ENCODE data around the gene LTBP1.

Gene LTBP1

DNA sequence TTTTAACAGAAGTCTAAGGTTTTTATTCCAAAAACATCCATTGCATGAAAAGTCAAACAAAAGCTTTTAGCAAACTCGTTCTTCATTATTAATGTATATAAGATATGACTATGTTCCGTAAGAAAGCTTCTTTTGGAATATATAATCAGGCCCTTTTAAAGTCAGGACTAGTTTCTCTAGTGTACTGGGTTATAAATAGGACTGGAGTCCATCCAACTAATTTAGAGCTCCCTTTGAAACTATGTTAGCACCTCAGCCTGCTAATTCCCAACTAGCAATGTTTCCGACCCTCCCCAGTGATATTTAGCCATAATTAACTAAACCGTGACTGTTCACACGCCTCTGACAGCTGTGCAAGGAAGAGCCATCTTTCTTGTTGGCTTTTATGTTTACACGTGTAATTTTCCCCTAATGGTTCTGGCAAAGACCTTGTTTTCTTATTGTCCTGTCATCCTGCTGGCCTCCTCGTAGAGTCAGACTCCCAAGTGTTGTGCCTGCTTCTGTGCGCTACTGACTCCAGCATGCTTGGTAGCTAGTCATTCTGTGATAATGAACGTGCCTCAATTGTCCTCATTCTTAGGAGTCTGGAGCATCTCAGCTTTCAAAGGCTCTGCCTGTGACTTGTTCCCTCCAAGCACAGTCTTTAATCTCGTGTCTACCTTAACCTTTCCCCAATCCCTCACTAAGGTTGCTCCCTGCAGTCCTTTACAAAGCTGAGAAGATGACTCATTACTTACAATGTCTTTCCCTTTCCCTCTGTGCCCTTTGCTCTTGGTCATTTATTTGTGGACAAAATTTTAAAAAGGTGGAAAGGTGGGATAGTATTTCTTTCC lies 357.5 kb downstream of the LTBP1 start:
- Histone ChIP-seq H3K4me3 (ENCODE audit: low read depth, low read length) (no peak overlapping the region), H3K9me3 (ENCODE audit: control insufficient read depth, insufficient read depth, low read length) (no peaks in the 10 kb centered on the region), H3K27me3 (ENCODE audit: control insufficient read depth, insufficient read depth, low read length) (no peaks in the 10 kb centered on the region), H3K4me1 (ENCODE audit: control insufficient read depth, insufficient read depth, low read length) (no peaks in the 10 kb centered on the region), H3K36me3 (ENCODE audit: control insufficient read depth, insufficient read depth, low read length) (no peaks in the 10 kb centered on the region), H3K9ac (ENCODE audit: low read depth, low read length) (no peak overlapping the region)

GRCh38 chr2:33307659-33308270 lies 361.0 kb downstream of the LTBP1 start:
- no peaks in the 10 kb centered on the region for H3K4me1 ChIP-seq (ENCODE audit: control insufficient read depth, insufficient read depth, low read length)
- no peaks in the 10 kb centered on the region for H3K36me3 ChIP-seq (ENCODE audit: control insufficient read depth, insufficient read depth, low read length)
- no peak overlapping the region for H3K4me3 ChIP-seq (ENCODE audit: low read depth, low read length)
- no peak overlapping the region for H3K9ac ChIP-seq (ENCODE audit: low read depth, low read length)
- H3K27me3 ChIP-seq (ENCODE audit: control insufficient read depth, insufficient read depth, low read length) = no peaks in the 10 kb centered on the region
- no peaks in the 10 kb centered on the region for H3K9me3 ChIP-seq (ENCODE audit: control insufficient read depth, insufficient read depth, low read length)

- no peaks in the 10 kb centered on the region for H3K36me3 ChIP-seq (ENCODE audit: control insufficient read depth, insufficient read depth, low read length)
- no peaks in the 10 kb centered on the region for H3K4me1 ChIP-seq (ENCODE audit: control insufficient read depth, insufficient read depth, low read length)
- no peak overlapping the region for H3K9ac ChIP-seq (ENCODE audit: low read depth, low read length)
- no peak overlapping the region for H3K4me3 ChIP-seq (ENCODE audit: low read depth, low read length)
- no peaks in the 10 kb centered on the region for H3K9me3 ChIP-seq (ENCODE audit: control insufficient read depth, insufficient read depth, low read length)
- H3K27me3 ChIP-seq (ENCODE audit: control insufficient read depth, insufficient read depth, low read length) = no peaks in the 10 kb centered on the region
Observed at GRCh38 chr2:33312355-33312754, 365.6 kb downstream of the LTBP1 start.

- H3K9me3 ChIP-seq (ENCODE audit: control insufficient read depth, insufficient read depth, low read length) = no peaks in the 10 kb centered on the region
- H3K4me1 ChIP-seq (ENCODE audit: control insufficient read depth, insufficient read depth, low read length) = no peaks in the 10 kb centered on the region
- no peak overlapping the region for H3K4me3 ChIP-seq (ENCODE audit: low read depth, low read length)
- H3K27me3 ChIP-seq (ENCODE audit: control insufficient read depth, insufficient read depth, low read length) = no peaks in the 10 kb centered on the region
- H3K9ac ChIP-seq (ENCODE audit: low read depth, low read length) = no peak overlapping the region
- no peaks in the 10 kb centered on the region for H3K36me3 ChIP-seq (ENCODE audit: control insufficient read depth, insufficient read depth, low read length)
Observed at GRCh38 chr2:33313039-33313438, 366.3 kb downstream of the LTBP1 start.

DNA sequence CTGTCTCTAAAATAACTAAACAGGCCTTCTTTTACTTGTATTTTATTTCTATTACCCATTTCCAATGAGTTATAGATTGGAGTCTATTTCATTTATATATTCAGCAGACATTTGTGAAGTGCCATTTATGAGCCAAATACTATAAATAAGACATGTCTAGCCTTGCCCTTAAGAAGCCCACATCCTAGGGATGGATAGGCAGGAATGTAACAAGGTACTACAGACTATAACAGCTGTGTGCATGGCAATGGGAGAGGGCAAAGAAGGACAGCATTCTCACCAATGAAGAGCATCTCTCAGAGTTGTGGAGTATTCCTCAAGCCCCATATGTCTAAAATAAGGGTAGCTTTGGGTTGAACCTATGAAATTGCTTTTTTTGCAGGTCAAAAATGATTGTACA lies 367.8 kb downstream of the LTBP1 start:
- Histone ChIP-seq H3K36me3 (ENCODE audit: control insufficient read depth, insufficient read depth, low read length) (no peaks in the 10 kb centered on the region), H3K4me1 (ENCODE audit: control insufficient read depth, insufficient read depth, low read length) (no peaks in the 10 kb centered on the region), H3K4me3 (ENCODE audit: low read depth, low read length) (no peak overlapping the region), H3K9me3 (ENCODE audit: control insufficient read depth, insufficient read depth, low read length) (no peaks in the 10 kb centered on the region), H3K27me3 (ENCODE audit: control insufficient read depth, insufficient read depth, low read length) (no peaks in the 10 kb centered on the region), H3K9ac (ENCODE audit: low read depth, low read length) (no peak overlapping the region)

DNA sequence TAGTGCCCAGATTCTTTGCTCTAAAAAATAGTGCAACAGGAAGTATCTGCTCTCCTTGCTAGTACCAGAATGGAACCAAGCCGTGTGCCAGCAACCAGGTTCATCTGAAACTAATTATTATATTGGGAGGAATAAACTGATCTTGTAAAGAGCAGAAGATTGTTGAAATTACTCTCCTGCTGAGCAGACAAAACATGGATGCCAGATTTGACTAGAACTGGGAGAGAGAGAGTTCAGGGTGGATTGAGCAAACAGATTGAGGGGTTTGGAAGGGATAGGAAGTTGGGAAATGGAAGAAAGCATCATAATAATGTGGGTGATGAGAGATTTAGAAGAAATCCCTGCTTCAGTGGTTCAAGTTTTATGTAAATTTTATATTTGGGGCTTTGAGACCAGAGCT lies 369.6 kb downstream of the LTBP1 start:
- H3K36me3 ChIP-seq (ENCODE audit: control insufficient read depth, insufficient read depth, low read length) = no peaks in the 10 kb centered on the region
- no peaks in the 10 kb centered on the region for H3K27me3 ChIP-seq (ENCODE audit: control insufficient read depth, insufficient read depth, low read length)
- H3K9me3 ChIP-seq (ENCODE audit: control insufficient read depth, insufficient read depth, low read length) = no peaks in the 10 kb centered on the region
- H3K9ac ChIP-seq (ENCODE audit: low read depth, low read length) = no peak overlapping the region
- H3K4me3 ChIP-seq (ENCODE audit: low read depth, low read length) = no peak overlapping the region
- no peaks in the 10 kb centered on the region for H3K4me1 ChIP-seq (ENCODE audit: control insufficient read depth, insufficient read depth, low read length)

DNA sequence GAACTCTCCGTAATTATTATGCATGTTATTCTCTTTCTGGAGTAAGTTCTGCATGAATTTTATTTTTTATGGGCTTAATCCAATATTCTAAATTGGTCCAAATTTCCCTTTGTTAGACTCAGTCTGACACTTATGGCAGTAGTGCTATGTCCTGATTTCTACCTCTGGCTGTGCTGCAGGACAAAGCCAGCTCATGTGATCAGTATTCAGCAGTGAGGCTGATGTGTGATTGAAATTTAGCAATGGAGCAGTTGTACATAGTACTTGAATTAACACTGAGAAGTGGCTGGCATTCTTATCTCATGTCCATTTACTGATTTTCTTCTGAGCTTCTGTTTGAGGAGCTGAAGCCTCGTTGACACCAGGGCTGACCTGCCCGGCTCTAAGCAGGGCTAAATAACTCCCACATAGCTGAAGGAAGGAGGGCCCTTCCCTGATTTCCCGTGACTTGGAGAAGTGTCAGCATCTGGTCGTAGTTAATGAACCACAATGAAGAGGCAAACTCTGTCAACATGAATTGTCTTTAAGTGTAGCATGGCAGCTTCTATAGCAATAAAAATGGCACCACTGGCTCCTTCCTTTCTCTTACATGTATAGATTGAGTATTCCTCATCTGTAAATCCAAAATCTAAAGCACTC lies 370.7 kb downstream of the LTBP1 start:
- Histone ChIP-seq H3K36me3 (ENCODE audit: control insufficient read depth, insufficient read depth, low read length) (no peaks in the 10 kb centered on the region), H3K27me3 (ENCODE audit: control insufficient read depth, insufficient read depth, low read length) (no peaks in the 10 kb centered on the region), H3K9me3 (ENCODE audit: control insufficient read depth, insufficient read depth, low read length) (no peaks in the 10 kb centered on the region), H3K4me3 (ENCODE audit: low read depth, low read length) (no peak overlapping the region), H3K4me1 (ENCODE audit: control insufficient read depth, insufficient read depth, low read length) (no peaks in the 10 kb centered on the region), H3K9ac (ENCODE audit: low read depth, low read length) (no peak overlapping the region)

DNA sequence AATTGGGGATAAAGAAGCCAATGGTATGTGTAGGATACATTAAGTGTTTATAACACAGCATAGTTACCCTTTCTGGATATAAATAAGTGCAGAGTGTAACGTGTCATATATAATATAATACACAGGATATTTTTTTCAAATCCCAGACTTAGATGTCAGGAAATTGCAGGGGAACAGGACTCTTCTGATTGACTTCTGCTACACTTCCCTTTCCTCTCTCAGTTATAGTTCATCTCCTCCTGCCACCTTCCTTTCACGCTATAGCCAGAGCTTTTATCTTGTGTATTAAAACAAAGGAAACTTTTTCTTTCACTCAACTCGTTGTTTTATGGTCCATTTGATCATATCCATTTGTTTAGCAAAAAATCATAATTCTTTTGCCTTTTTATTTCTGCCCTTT lies 371.7 kb downstream of the LTBP1 start:
- Histone ChIP-seq H3K27me3 (ENCODE audit: control insufficient read depth, insufficient read depth, low read length) (no peaks in the 10 kb centered on the region), H3K4me3 (ENCODE audit: low read depth, low read length) (no peak overlapping the region), H3K9me3 (ENCODE audit: control insufficient read depth, insufficient read depth, low read length) (no peaks in the 10 kb centered on the region), H3K4me1 (ENCODE audit: control insufficient read depth, insufficient read depth, low read length) (no peaks in the 10 kb centered on the region), H3K9ac (ENCODE audit: low read depth, low read length) (no peak overlapping the region), H3K36me3 (ENCODE audit: control insufficient read depth, insufficient read depth, low read length) (no peaks in the 10 kb centered on the region)

GRCh38 chr2:33320573-33320972 lies 373.8 kb downstream of the LTBP1 start:
- Histone ChIP-seq H3K27me3 (ENCODE audit: control insufficient read depth, insufficient read depth, low read length) (no peaks in the 10 kb centered on the region), H3K9me3 (ENCODE audit: control insufficient read depth, insufficient read depth, low read length) (no peaks in the 10 kb centered on the region), H3K4me3 (ENCODE audit: low read depth, low read length) (no peak overlapping the region), H3K4me1 (ENCODE audit: control insufficient read depth, insufficient read depth, low read length) (no peaks in the 10 kb centered on the region), H3K36me3 (ENCODE audit: control insufficient read depth, insufficient read depth, low read length) (no peaks in the 10 kb centered on the region), H3K9ac (ENCODE audit: low read depth, low read length) (no peak overlapping the region)

DNA sequence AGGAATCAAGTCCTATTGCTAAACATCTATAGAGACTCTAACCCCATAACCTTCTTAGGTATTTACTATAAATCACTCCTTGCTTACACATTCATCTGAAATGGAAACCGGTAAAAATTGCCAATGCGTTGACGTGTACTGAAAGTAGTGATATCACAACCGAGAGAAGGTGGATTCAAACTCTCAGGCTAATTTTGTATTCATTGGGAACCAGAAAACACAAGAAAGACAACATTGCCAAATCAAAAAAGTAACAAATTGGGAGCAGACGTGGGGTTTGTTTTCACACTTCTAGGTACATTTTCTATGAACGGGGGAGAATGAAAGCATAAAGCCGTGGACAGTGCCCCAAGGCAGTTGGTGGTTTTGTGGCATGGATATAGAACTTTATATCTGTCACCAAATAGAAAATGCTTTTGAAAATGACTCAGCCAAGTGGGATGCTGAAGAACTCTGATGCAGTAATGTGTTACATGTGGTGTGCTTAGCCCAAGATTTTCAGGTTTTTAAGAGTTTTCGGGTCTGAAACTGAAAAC lies 374.6 kb downstream of the LTBP1 start:
- H3K36me3 ChIP-seq (ENCODE audit: control insufficient read depth, insufficient read depth, low read length) = no peaks in the 10 kb centered on the region
- no peak overlapping the region for H3K9ac ChIP-seq (ENCODE audit: low read depth, low read length)
- H3K4me3 ChIP-seq (ENCODE audit: low read depth, low read length) = no peak overlapping the region
- H3K9me3 ChIP-seq (ENCODE audit: control insufficient read depth, insufficient read depth, low read length) = no peaks in the 10 kb centered on the region
- no peaks in the 10 kb centered on the region for H3K27me3 ChIP-seq (ENCODE audit: control insufficient read depth, insufficient read depth, low read length)
- H3K4me1 ChIP-seq (ENCODE audit: control insufficient read depth, insufficient read depth, low read length) = no peaks in the 10 kb centered on the region

GRCh38 chr2:33321876-33322483 lies 375.2 kb downstream of the LTBP1 start:
- Histone ChIP-seq H3K9me3 (ENCODE audit: control insufficient read depth, insufficient read depth, low read length) (no peaks in the 10 kb centered on the region), H3K27me3 (ENCODE audit: control insufficient read depth, insufficient read depth, low read length) (no peaks in the 10 kb centered on the region), H3K36me3 (ENCODE audit: control insufficient read depth, insufficient read depth, low read length) (no peaks in the 10 kb centered on the region), H3K4me1 (ENCODE audit: control insufficient read depth, insufficient read depth, low read length) (no peaks in the 10 kb centered on the region), H3K9ac (ENCODE audit: low read depth, low read length) (no peak overlapping the region), H3K4me3 (ENCODE audit: low read depth, low read length) (no peak overlapping the region)

Data from iPS-15b (cell line).